Neuronal stem cell (in vitro differentiated cells): Measurements from ENCODE around the gene DHRS7B.
"Not testable (repeated sequence)": the region's sequence is repeated elsewhere in the genome, so short reads cannot be mapped to it uniquely, and the experiment has no call there.

Source experiments
- DNase-seq: peaks from one replicate; pipeline ENCODE4 v3.0.0-alpha.2; 2013; ENCODE audit warnings: low spot score
- H2AFZ ChIP-seq: one replicate; pipeline ENCODE4 v1.6.1; 2013; ENCODE audit warnings: mild to moderate bottlenecking, low read length, inconsistent platforms
- H2AK5ac ChIP-seq: 2 replicates; pipeline ENCODE4 v1.6.1; 2013; ENCODE audit warnings: low read depth, mild to moderate bottlenecking, inconsistent platforms, low read length, moderate library complexity, mixed read lengths
- H2BK120ac ChIP-seq: 2 replicates; pipeline ENCODE4 v1.6.1; 2013; ENCODE audit warnings: low read depth, mild to moderate bottlenecking, inconsistent platforms, low read length, moderate library complexity, mixed read lengths
- H2BK12ac ChIP-seq: one replicate; pipeline ENCODE4 v1.6.1; 2013; ENCODE audit warnings: low read length, inconsistent platforms
- H2BK15ac ChIP-seq: 2 replicates; pipeline ENCODE4 v1.6.1; 2013; ENCODE audit warnings: mild to moderate bottlenecking, low read length, inconsistent platforms, mixed read lengths
- H2BK5ac ChIP-seq: one replicate; pipeline ENCODE4 v1.6.1; 2013; ENCODE audit warnings: inconsistent platforms, mild to moderate bottlenecking, low read length, moderate library complexity
- H3K14ac ChIP-seq: one replicate; pipeline ENCODE4 v1.6.1; 2013; ENCODE audit warnings: low read length, inconsistent platforms
- H3K18ac ChIP-seq: 2 replicates; pipeline ENCODE4 v1.6.1; 2013; ENCODE audit warnings: low read length, inconsistent platforms
- H3K23ac ChIP-seq: 2 replicates; pipeline ENCODE4 v1.6.1; 2013; ENCODE audit warnings: low read depth, mild to moderate bottlenecking, mixed read lengths, low read length, inconsistent platforms; ENCODE audit not compliant: poor library complexity
- H3K27ac ChIP-seq: replicated peaks from 3 replicates; pipeline ENCODE4 v1.5.1; 2013; ENCODE audit warnings: low read length, inconsistent platforms
- H3K27me3 ChIP-seq, 3 experiments: 2 replicates each; pipeline ENCODE4 v1.6.1; 2013; ENCODE audit warnings: low read length in 3 of 3, mild to moderate bottlenecking in 2 of 3, inconsistent platforms in 1 of 3, low read depth in 1 of 3, mixed read lengths in 1 of 3, moderate library complexity in 1 of 3; ENCODE audit not compliant: control insufficient read depth in 3 of 3, insufficient read depth in 3 of 3
- H3K36me3 ChIP-seq, 2 donors: replicated peaks in 1 of 2; 2 replicates each; pipeline ENCODE4 v1.6.1; 2013; ENCODE audit warnings: low read length in 2 of 2; ENCODE audit not compliant: control insufficient read depth in 2 of 2, insufficient read depth in 2 of 2
- H3K4ac ChIP-seq: 2 replicates; pipeline ENCODE4 v1.6.1; 2013; ENCODE audit warnings: inconsistent platforms, mild to moderate bottlenecking, low read length, moderate library complexity
- H3K4me1 ChIP-seq, 2 donors: 1 replicate in 1 of 2; 2 replicates in 1 of 2; pipeline ENCODE4 v1.6.1; 2013; ENCODE audit warnings: low read length in 2 of 2, low read depth in 1 of 2; ENCODE audit not compliant: control insufficient read depth in 2 of 2, insufficient read depth in 1 of 2
- H3K4me2 ChIP-seq: one replicate; pipeline ENCODE4 v1.6.1; 2013; ENCODE audit warnings: mild to moderate bottlenecking, low read length, inconsistent platforms; ENCODE audit not compliant: insufficient read depth, poor library complexity, severe bottlenecking
- H3K4me3 ChIP-seq, 2 donors: 2 replicates each; pipeline ENCODE4 v1.5.1; 2013; ENCODE audit warnings: low read length in 2 of 2, mild to moderate bottlenecking in 2 of 2, inconsistent platforms in 1 of 2, moderate library complexity in 1 of 2
- H3K79me1 ChIP-seq: one replicate; pipeline ENCODE4 v1.6.1; 2013; ENCODE audit warnings: low read depth, mild to moderate bottlenecking, inconsistent platforms, low read length, moderate library complexity
- H3K9ac ChIP-seq: one replicate; pipeline ENCODE4 v1.6.1; 2013; ENCODE audit warnings: mild to moderate bottlenecking, low read depth, low read length, inconsistent platforms; ENCODE audit not compliant: poor library complexity
- H3K9me3 ChIP-seq, 2 donors: replicated peaks in 1 of 2; 2 replicates each; pipeline versions ENCODE3 to v1.6.1; 2013; ENCODE audit warnings: low read length in 2 of 2, mild to moderate bottlenecking in 2 of 2, inconsistent platforms in 1 of 2, low read depth in 1 of 2, mixed read lengths in 1 of 2, moderate library complexity in 1 of 2; ENCODE audit not compliant: control insufficient read depth in 2 of 2, insufficient read depth in 1 of 2
- H4K8ac ChIP-seq: one replicate; pipeline ENCODE4 v1.6.1; 2013; ENCODE audit warnings: low read depth, mild to moderate bottlenecking, inconsistent platforms, low read length, moderate library complexity
- H4K91ac ChIP-seq: one replicate; pipeline ENCODE4 v1.6.1; 2013; ENCODE audit warnings: low read length, low read depth, mild to moderate bottlenecking, inconsistent platforms; ENCODE audit not compliant: poor library complexity
- WGBS, 2 donors: extraction: QIAGEN DNeasy Blood & Tissue Kit; methylation state at CpG; one replicate each; pipeline ENCODE4 v1.1.7; 2013; ENCODE audit warnings: missing lambda C conversion rate in 2 of 2, mixed read lengths in 1 of 2; ENCODE audit not compliant: insufficient read length in 2 of 2, insufficient replicate concordance in 1 of 2; ENCODE audit errors: extremely low coverage in 2 of 2; 5-methylcytosine and 5-hydroxymethylcytosine counted together

Gene DHRS7B

GRCh38 chr17:21082001-21082436, 44.7 kb upstream of the DHRS7B start:
- Histone ChIP-seq H3K4me1 (peaks cover 0 to 2% of the 10 kb centered on the region in 2 donors), H2AK5ac (no peak overlapping the region), H2BK5ac (no peak overlapping the region), H3K9ac (no peak overlapping the region), H3K4ac (no peak overlapping the region), H3K23ac (no peak overlapping the region), H3K27me3 (peaks cover 0 to 9% (median 0%) of the 10 kb centered on the region in 3 experiments), H3K4me2 (no peak overlapping the region), H3K4me3 (no peak overlapping the region), H3K27ac (no peak overlapping the region), H3K36me3 (no peaks in the 10 kb centered on the region), H4K8ac (no peak overlapping the region), H2AFZ (no peak overlapping the region), H2BK15ac (no peak overlapping the region), H3K18ac (no peak overlapping the region), H3K14ac (no peak overlapping the region), H2BK120ac (no peak overlapping the region), H3K79me1 (no peaks in the 10 kb centered on the region), H3K9me3 (peaks cover 3% of the 10 kb centered on the region in 2 donors), H2BK12ac (no peak overlapping the region), H4K91ac (no peak overlapping the region)
- WGBS, 2 donors, result no CpG with 5 or more reads among the region's 5 CpGs
- DNase-seq, result no peak

- H4K91ac ChIP-seq, H3K27me3 ChIP-seq, DNase-seq, H2BK5ac ChIP-seq, H2BK120ac ChIP-seq, H2BK15ac ChIP-seq, H2AFZ ChIP-seq, H3K4me3 ChIP-seq, H3K79me1 ChIP-seq, H3K18ac ChIP-seq, H3K14ac ChIP-seq, H3K4ac ChIP-seq, H3K36me3 ChIP-seq, H2AK5ac ChIP-seq, H3K9me3 ChIP-seq, H3K4me2 ChIP-seq, H2BK12ac ChIP-seq, H3K23ac ChIP-seq, H3K4me1 ChIP-seq, H3K27ac ChIP-seq, H3K9ac ChIP-seq, H4K8ac ChIP-seq: not testable (repeated sequence)
- no CpG with 5 or more reads among the region's 1 CpG for whole genome bisulfite sequencing, 2 donors
These were observed 41.5 kb upstream of the DHRS7B start for GRCh38 chr17:21085280-21085679.

- no peak overlapping the region for H2BK120ac ChIP-seq
- H2AFZ ChIP-seq, result no peak overlapping the region
- peak overlapping the region; percentile 21 for H3K14ac ChIP-seq
- peaks cover 0 to 4% of the 10 kb centered on the region in 2 donors for H3K4me1 ChIP-seq
- no peaks in the 10 kb centered on the region for H3K27me3 ChIP-seq
- H2BK15ac ChIP-seq, result no peak overlapping the region
- WGBS, 2 donors, result no CpG with 5 or more reads among the region's 32 CpGs
- H3K79me1 ChIP-seq, result no peaks in the 10 kb centered on the region
- H4K8ac ChIP-seq, result no peak overlapping the region
- no peak overlapping the region for H3K18ac ChIP-seq
- no peak overlapping the region for H3K27ac ChIP-seq
- no peak overlapping the region for H4K91ac ChIP-seq
- H3K9me3 ChIP-seq, result peaks cover 0 to 3% of the 10 kb centered on the region in 2 donors
- H3K23ac ChIP-seq, result no peak overlapping the region
- no peak overlapping the region for H3K9ac ChIP-seq
- H3K4ac ChIP-seq, result no peak overlapping the region
- H3K36me3 ChIP-seq, result no peaks in the 10 kb centered on the region
- no peak overlapping the region for H2BK12ac ChIP-seq
- no peak overlapping the region for H3K4me2 ChIP-seq
- DNase-seq, result no peak
- H2AK5ac ChIP-seq, result no peak overlapping the region
- H3K4me3 ChIP-seq, result no peak overlapping the region
- H2BK5ac ChIP-seq, result no peak overlapping the region
These were observed 41.1 kb upstream of the DHRS7B start for GRCh38 chr17:21085707-21086106.

GRCh38 chr17:21089145-21089544, 37.6 kb upstream of the DHRS7B start:
- H3K27ac ChIP-seq, result no peak overlapping the region
- H2BK12ac ChIP-seq, result no peak overlapping the region

More at GRCh38 chr17:21089145-21089544, 37.6 kb upstream of the DHRS7B start:
- Histone ChIP-seq H2BK120ac (no peak overlapping the region), H3K4me2 (no peak overlapping the region), H2BK5ac (no peak overlapping the region), H3K9me3 (no peaks in the 10 kb centered on the region), H2AFZ (no peak overlapping the region), H2AK5ac (no peak overlapping the region), H3K9ac (no peak overlapping the region), H3K23ac (no peak overlapping the region), H3K4me3 (no peak overlapping the region), H3K36me3 (no peaks in the 10 kb centered on the region), H3K4ac (no peak overlapping the region), H3K14ac (no peak overlapping the region), H3K79me1 (no peaks in the 10 kb centered on the region), H2BK15ac (no peak overlapping the region), H3K4me1 (peaks cover 0 to 7% of the 10 kb centered on the region in 2 donors), H3K18ac (no peak overlapping the region), H4K91ac (no peak overlapping the region), H4K8ac (no peak overlapping the region), H3K27me3 (no peaks in the 10 kb centered on the region)
- no peak for DNase-seq
- WGBS, 2 donors, result no CpG with 5 or more reads among the region's 1 CpG
